IgD-negative memory B cell (primary cell): ENCODE results near the gene FAM219A. TPM values are rescaled to one million over a fixed set of nuclear protein-coding genes. Genes with fewer than 3 reads are reported as not detected.

ENCODE experiments used
- H3K27ac Mint-ChIP-seq, 3 donors: one replicate each; pipeline ENCODE4 v1.8.0; 2020 to 2022; ENCODE audit warnings: mild to moderate bottlenecking in 3 of 3, mixed read lengths in 3 of 3, moderate library complexity in 1 of 3
- H3K27me3 Mint-ChIP-seq: one replicate; pipeline ENCODE4 v1.8.0; 2021; ENCODE audit warnings: mixed read lengths
- H3K36me3 Mint-ChIP-seq: one replicate; pipeline ENCODE4 v1.8.0; 2020; ENCODE audit warnings: mild to moderate bottlenecking, mixed read lengths
- H3K4me1 Mint-ChIP-seq, 3 donors: one replicate each; pipeline ENCODE4 v1.8.0; 2020 to 2022; ENCODE audit warnings: mixed read lengths in 3 of 3, mild to moderate bottlenecking in 1 of 3
- H3K4me3 Mint-ChIP-seq, 4 donors: one replicate each; pipeline ENCODE4 v1.8.0; 2020 to 2022; ENCODE audit warnings: mild to moderate bottlenecking in 4 of 4, mixed read lengths in 4 of 4, moderate library complexity in 3 of 4
- H3K9me3 Mint-ChIP-seq, 3 donors: one replicate each; pipeline ENCODE4 v1.8.0; 2020 to 2021; ENCODE audit warnings: mixed read lengths in 3 of 3, mild to moderate bottlenecking in 1 of 3
- polyA plus RNA-seq: library from polyadenylated mRNA; unstranded; fragments of 300-500 nt; fragmentation: Illumina TruSeq; gene quantifications from one replicate; pipeline ENCODE4 v1.2.3, GENCODE V29; 2021

FAM219A gene
- polyA plus RNA-seq, 1 donor from 2014 or later, result 1.1 TPM

GRCh38 chr9:34409154-34409553, 49.2 kb downstream of the FAM219A start:
- Mint-ChIP-seq H3K27ac (no peak overlapping the region), H3K36me3 (peaks cover 6% of the 10 kb centered on the region), H3K4me3 (no peak overlapping the region), H3K4me1 (peaks cover 0 to 1% (median 0%) of the 10 kb centered on the region in 3 donors), H3K9me3 (no peaks in the 10 kb centered on the region), H3K27me3 (no peaks in the 10 kb centered on the region)

DNA sequence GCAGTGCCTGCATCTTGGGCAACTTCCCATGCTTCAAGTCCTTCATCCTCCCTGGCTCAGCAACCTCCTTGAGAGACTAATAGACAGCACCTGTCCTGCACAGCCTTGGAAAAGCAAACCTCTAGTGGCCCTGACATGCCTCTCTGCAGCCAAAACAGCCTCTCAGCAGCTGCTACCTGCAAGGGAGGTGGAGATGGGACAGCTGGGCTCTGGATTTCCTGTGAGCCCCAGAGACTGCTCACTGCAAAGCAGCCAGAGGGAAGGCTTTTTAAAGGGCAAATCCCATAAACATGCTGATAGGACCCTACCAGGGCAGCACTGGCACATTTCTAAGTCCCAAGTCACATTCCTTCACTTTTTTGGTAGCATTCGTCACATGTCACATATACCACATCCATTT, 50.2 kb downstream of the FAM219A start:
- no peaks in the 10 kb centered on the region for H3K9me3 Mint-ChIP-seq
- no peaks in the 10 kb centered on the region for H3K27me3 Mint-ChIP-seq
- no peak overlapping the region for H3K27ac Mint-ChIP-seq
- peaks cover 0 to 1% (median 0%) of the 10 kb centered on the region in 3 donors for H3K4me1 Mint-ChIP-seq
- no peak overlapping the region for H3K4me3 Mint-ChIP-seq
- peaks cover 8% of the 10 kb centered on the region for H3K36me3 Mint-ChIP-seq

- Mint-ChIP-seq H3K4me1 (peaks cover 0 to 1% (median 0%) of the 10 kb centered on the region in 3 donors), H3K36me3 (peaks cover 4% of the 10 kb centered on the region), H3K27ac (no peak overlapping the region), H3K27me3 (no peaks in the 10 kb centered on the region), H3K9me3 (no peaks in the 10 kb centered on the region), H3K4me3 (no peak overlapping the region)
These were observed 52.2 kb downstream of the FAM219A start for GRCh38 chr9:34406219-34406618.

DNA sequence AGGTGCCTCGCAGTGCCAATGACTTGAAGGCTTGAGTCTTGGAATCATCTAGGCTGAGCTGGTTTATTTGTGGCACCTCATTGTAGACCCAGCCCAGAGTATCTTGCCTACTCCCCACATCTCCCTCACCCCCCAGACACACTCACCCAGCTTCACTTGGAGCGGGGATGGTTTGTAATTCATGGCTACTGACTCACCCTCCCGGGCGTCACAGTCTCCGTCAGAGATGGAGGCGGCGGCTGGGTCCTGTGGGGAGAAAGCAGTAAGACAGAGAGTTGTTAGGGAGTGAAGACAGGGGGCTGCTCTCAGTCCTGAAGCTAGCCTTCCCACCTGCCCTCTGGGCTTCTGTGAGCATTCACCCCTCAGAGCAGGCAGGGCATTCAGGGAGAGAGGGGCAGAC, 52.7 kb downstream of the FAM219A start:
- H3K27ac Mint-ChIP-seq, result no peak overlapping the region
- no peak overlapping the region for H3K4me3 Mint-ChIP-seq

GRCh38 chr9:34403554-34404380, 54.6 kb downstream of the FAM219A start:
- H3K9me3 Mint-ChIP-seq, result no peaks in the 10 kb centered on the region
- peaks cover 3% of the 10 kb centered on the region for H3K36me3 Mint-ChIP-seq

More for the DNA sequence above, 52.7 kb downstream of the FAM219A start:
- Mint-ChIP-seq H3K9me3 (no peaks in the 10 kb centered on the region), H3K27me3 (no peaks in the 10 kb centered on the region), H3K4me1 (peaks cover 0 to 1% (median 0%) of the 10 kb centered on the region in 3 donors), H3K36me3 (peaks cover 4% of the 10 kb centered on the region)

GRCh38 chr9:34400686-34401602, 57.4 kb downstream of the FAM219A start:
- H3K36me3 Mint-ChIP-seq, result peaks cover 3% of the 10 kb centered on the region
- H3K27ac Mint-ChIP-seq, result no peak overlapping the region
- H3K4me3 Mint-ChIP-seq, result no peak overlapping the region
- H3K4me1 Mint-ChIP-seq, result peaks cover 0 to 1% (median 0%) of the 10 kb centered on the region in 3 donors
- no peaks in the 10 kb centered on the region for H3K27me3 Mint-ChIP-seq
- no peaks in the 10 kb centered on the region for H3K9me3 Mint-ChIP-seq

More at GRCh38 chr9:34403554-34404380, 54.6 kb downstream of the FAM219A start:
- H3K27me3 Mint-ChIP-seq, result no peaks in the 10 kb centered on the region
- no peak overlapping the region for H3K27ac Mint-ChIP-seq
- peaks cover 0 to 1% (median 0%) of the 10 kb centered on the region in 3 donors for H3K4me1 Mint-ChIP-seq
- no peak overlapping the region for H3K4me3 Mint-ChIP-seq

DNA sequence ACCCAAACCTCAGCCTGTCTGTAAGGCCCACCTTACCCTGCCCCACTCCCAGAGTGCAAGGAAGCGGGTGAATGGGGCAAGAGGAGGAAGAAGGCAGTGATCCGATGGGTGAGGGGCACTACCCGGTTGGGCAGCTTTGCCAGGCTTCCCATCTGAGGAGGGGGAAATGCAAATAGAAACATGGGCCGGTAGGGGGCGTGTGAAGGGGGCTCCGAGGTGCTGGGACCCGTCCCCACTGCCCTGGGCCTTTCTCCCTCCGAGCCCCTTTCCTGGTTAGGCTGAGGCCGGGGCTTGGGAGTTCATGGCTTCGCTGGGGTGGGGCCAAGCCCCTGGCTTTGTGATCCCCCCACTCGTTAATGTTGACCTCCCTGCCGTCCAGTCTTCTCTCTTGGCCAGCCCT, 58.1 kb downstream of the FAM219A start:
- Mint-ChIP-seq H3K9me3 (no peaks in the 10 kb centered on the region), H3K27ac (no peak overlapping the region), H3K4me3 (no peak overlapping the region), H3K36me3 (peaks cover 3% of the 10 kb centered on the region), H3K27me3 (no peaks in the 10 kb centered on the region), H3K4me1 (peaks cover 0 to 1% (median 0%) of the 10 kb centered on the region in 3 donors)

GRCh38 chr9:34399729-34400128, 58.6 kb downstream of the FAM219A start:
- Mint-ChIP-seq H3K4me3 (no peak overlapping the region), H3K9me3 (no peaks in the 10 kb centered on the region), H3K27me3 (no peaks in the 10 kb centered on the region), H3K36me3 (peaks cover 3% of the 10 kb centered on the region), H3K4me1 (no peaks in the 10 kb centered on the region), H3K27ac (no peak overlapping the region)

- Mint-ChIP-seq H3K27ac (no peak overlapping the region), H3K9me3 (no peaks in the 10 kb centered on the region), H3K4me3 (no peak overlapping the region), H3K36me3 (peaks cover 3% of the 10 kb centered on the region), H3K27me3 (no peaks in the 10 kb centered on the region), H3K4me1 (no peaks in the 10 kb centered on the region)
These were observed 59.5 kb downstream of the FAM219A start for GRCh38 chr9:34398875-34399274.

- Mint-ChIP-seq H3K4me1 (no peaks in the 10 kb centered on the region), H3K36me3 (no peaks in the 10 kb centered on the region), H3K27ac (no peak overlapping the region), H3K27me3 (peaks cover 1% of the 10 kb centered on the region), H3K4me3 (no peak overlapping the region), H3K9me3 (no peaks in the 10 kb centered on the region)
These were observed 61.8 kb downstream of the FAM219A start for GRCh38 chr9:34396276-34397214.

GRCh38 chr9:34392511-34392910, 65.9 kb downstream of the FAM219A start:
- H3K36me3 Mint-ChIP-seq, result no peaks in the 10 kb centered on the region
- H3K4me3 Mint-ChIP-seq, result no peak overlapping the region
- no peaks in the 10 kb centered on the region for H3K9me3 Mint-ChIP-seq
- no peaks in the 10 kb centered on the region for H3K4me1 Mint-ChIP-seq
- no peak overlapping the region for H3K27ac Mint-ChIP-seq
- peaks cover 3% of the 10 kb centered on the region for H3K27me3 Mint-ChIP-seq

DNA sequence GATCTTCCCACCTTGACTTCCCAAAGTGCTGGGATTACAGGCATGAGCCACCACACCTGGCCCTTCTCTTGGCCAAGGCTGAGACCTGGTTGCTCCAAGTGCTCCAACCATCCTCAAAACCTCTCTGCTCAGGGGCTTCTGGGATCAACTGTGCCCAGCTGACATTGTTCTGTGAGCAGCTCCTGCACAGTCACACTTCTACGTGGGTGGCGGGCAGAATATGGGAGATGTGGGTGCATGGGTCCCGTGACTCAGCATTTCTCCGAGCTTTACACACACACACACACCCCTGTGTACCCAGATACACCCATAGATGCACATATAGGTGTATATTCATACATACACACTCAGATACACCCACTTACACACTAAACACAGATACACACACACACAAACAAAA, 71.1 kb downstream of the FAM219A start:
- no peak overlapping the region for H3K27ac Mint-ChIP-seq
- no peaks in the 10 kb centered on the region for H3K36me3 Mint-ChIP-seq
- H3K4me1 Mint-ChIP-seq, result peaks cover 0 to 8% (median 3%) of the 10 kb centered on the region in 3 donors
- no peak overlapping the region for H3K4me3 Mint-ChIP-seq
- no peaks in the 10 kb centered on the region for H3K9me3 Mint-ChIP-seq
- H3K27me3 Mint-ChIP-seq, result peaks cover 1% of the 10 kb centered on the region

GRCh38 chr9:34386656-34387055, 71.7 kb downstream of the FAM219A start:
- no peak overlapping the region for H3K4me3 Mint-ChIP-seq

GRCh38 chr9:34385561-34386230, 72.7 kb downstream of the FAM219A start:
- H3K27ac Mint-ChIP-seq, result no peak overlapping the region
- no peak overlapping the region for H3K4me3 Mint-ChIP-seq
- H3K9me3 Mint-ChIP-seq, result no peaks in the 10 kb centered on the region
- H3K4me1 Mint-ChIP-seq, result peaks cover 2 to 8% (median 8%) of the 10 kb centered on the region in 3 donors
- H3K36me3 Mint-ChIP-seq, result no peaks in the 10 kb centered on the region
- H3K27me3 Mint-ChIP-seq, result peaks cover 1% of the 10 kb centered on the region

More at GRCh38 chr9:34386656-34387055, 71.7 kb downstream of the FAM219A start:
- Mint-ChIP-seq H3K27ac (no peak overlapping the region), H3K4me1 (peaks cover 0 to 8% (median 3%) of the 10 kb centered on the region in 3 donors), H3K9me3 (no peaks in the 10 kb centered on the region), H3K27me3 (peaks cover 1% of the 10 kb centered on the region), H3K36me3 (no peaks in the 10 kb centered on the region)
